ENCODE results near the gene CFAP97.
"Not testable (repeated sequence)": the region's sequence is repeated elsewhere in the genome, so short reads cannot be mapped to it uniquely, and the experiment has no call there.

The CFAP97 gene

GRCh38 chr4:185138161-185138560, 65.6 kb downstream of the CFAP97 start:
- DNase-seq = no peak

- DNase-seq = no peak
These were observed 66.4 kb downstream of the CFAP97 start for GRCh38 chr4:185137233-185137925.

- no peak for DNase-seq
These were observed 69.4 kb downstream of the CFAP97 start for GRCh38 chr4:185134307-185134869.

GRCh38 chr4:185128272-185129119, 75.3 kb downstream of the CFAP97 start:
- no peak for DNase-seq

- DNase-seq = no peak
These were observed 76.5 kb downstream of the CFAP97 start for GRCh38 chr4:185127021-185127925.

- DNase-seq = no peak
These were observed 79.8 kb downstream of the CFAP97 start for GRCh38 chr4:185124006-185124405.

- DNase-seq = no peak
These were observed 81.0 kb downstream of the CFAP97 start for GRCh38 chr4:185122681-185123345.

- DNase-seq = no peak
These were observed 83.2 kb downstream of the CFAP97 start for GRCh38 chr4:185120631-185120946.

GRCh38 chr4:185119927-185120630, 83.7 kb downstream of the CFAP97 start:
- no peak for DNase-seq

GRCh38 chr4:185119467-185119866, 84.3 kb downstream of the CFAP97 start:
- DNase-seq = not testable (repeated sequence)

- no peak for DNase-seq
These were observed 84.9 kb downstream of the CFAP97 start for GRCh38 chr4:185118876-185119275.

GRCh38 chr4:185117300-185117934, 86.4 kb downstream of the CFAP97 start:
- no peak for DNase-seq

- peak; percentile 92 for DNase-seq
These were observed 88.0 kb downstream of the CFAP97 start for GRCh38 chr4:185115827-185116232.

- no peak for DNase-seq
These were observed 90.5 kb downstream of the CFAP97 start for GRCh38 chr4:185113340-185113739.

GRCh38 chr4:185112104-185112503, 91.7 kb downstream of the CFAP97 start:
- peak; percentile 88 for DNase-seq

GRCh38 chr4:185110375-185110823, 93.4 kb downstream of the CFAP97 start:
- DNase-seq = no peak

GRCh38 chr4:185109736-185110135, 94.1 kb downstream of the CFAP97 start:
- no peak for DNase-seq

Data from NCI-H226 (cell line).